ENCODE results near the gene PRSS53. TPM values are rescaled to one million over a fixed set of nuclear protein-coding genes. Genes with fewer than 3 reads are reported as not detected.

PRSS53 gene
- total RNA-seq, 1 donor from 2014 or later, result 1.6 TPM

- Histone ChIP-seq H3K4me3 (ENCODE audit: low read depth, low read length) (no peak overlapping the region), H3K27me3 (ENCODE audit: control insufficient read depth, insufficient read depth, low read length) (no peaks in the 10 kb centered on the region), H3K36me3 (ENCODE audit: control insufficient read depth, insufficient read depth, low read length) (no peaks in the 10 kb centered on the region)
- TF ChIP-seq CTCF (IDR thresholded peaks at IDR 0.05; ENCODE audit: insufficient read depth, low read length, poor library complexity, severe bottlenecking), result no peak
- DNase-seq (ENCODE audit: low read depth), result no peak
Observed at GRCh38 chr16:31099860-31100638, 11.3 kb upstream of the PRSS53 start.

- no peak for TF ChIP-seq CTCF (IDR thresholded peaks at IDR 0.05; ENCODE audit: insufficient read depth, low read length, poor library complexity, severe bottlenecking)
- Histone ChIP-seq H3K27me3 (ENCODE audit: control insufficient read depth, insufficient read depth, low read length) (no peaks in the 10 kb centered on the region), H3K4me3 (ENCODE audit: low read depth, low read length) (peak within 1 kb of the TSS; percentile 92), H3K36me3 (ENCODE audit: control insufficient read depth, insufficient read depth, low read length) (no peaks in the 10 kb centered on the region)
- peak; percentile 90 for DNase-seq (ENCODE audit: low read depth)
Observed at GRCh38 chr16:31094424-31095120, 5.8 kb upstream of the PRSS53 start, which contains the start of gene VKORC1. Gene VKORC1 (minus strand): TSS chr16:31094797. CDS start chr16:31094729, 68 bp downstream.

- Histone ChIP-seq H3K36me3 (ENCODE audit: control insufficient read depth, insufficient read depth, low read length) (no peaks in the 10 kb centered on the region), H3K27me3 (ENCODE audit: control insufficient read depth, insufficient read depth, low read length) (no peaks in the 10 kb centered on the region), H3K4me3 (ENCODE audit: low read depth, low read length) (peak overlapping the region; percentile 92)
- no peak for DNase-seq (ENCODE audit: low read depth)
- TF ChIP-seq CTCF (IDR thresholded peaks at IDR 0.05; ENCODE audit: insufficient read depth, low read length, poor library complexity, severe bottlenecking), result no peak
Observed at GRCh38 chr16:31094088-31094423, 5.3 kb upstream of the PRSS53 start.

- DNase-seq (ENCODE audit: low read depth), result no peak
Observed at GRCh38 chr16:31093132-31093703, 4.5 kb upstream of the PRSS53 start.

GRCh38 chr16:31092330-31092729, 3.6 kb upstream of the PRSS53 start:
- DNase-seq (ENCODE audit: low read depth), result no peak
- Histone ChIP-seq H3K4me3 (ENCODE audit: low read depth, low read length) (no peak overlapping the region), H3K27me3 (ENCODE audit: control insufficient read depth, insufficient read depth, low read length) (no peaks in the 10 kb centered on the region), H3K36me3 (ENCODE audit: control insufficient read depth, insufficient read depth, low read length) (no peaks in the 10 kb centered on the region)
- no peak for TF ChIP-seq CTCF (IDR thresholded peaks at IDR 0.05; ENCODE audit: insufficient read depth, low read length, poor library complexity, severe bottlenecking)

More at GRCh38 chr16:31093132-31093703, 4.5 kb upstream of the PRSS53 start:
- H3K4me3 ChIP-seq (ENCODE audit: low read depth, low read length), result peak overlapping the region; percentile 92
- no peaks in the 10 kb centered on the region for H3K27me3 ChIP-seq (ENCODE audit: control insufficient read depth, insufficient read depth, low read length)
- no peak for TF ChIP-seq CTCF (IDR thresholded peaks at IDR 0.05; ENCODE audit: insufficient read depth, low read length, poor library complexity, severe bottlenecking)
- H3K36me3 ChIP-seq (ENCODE audit: control insufficient read depth, insufficient read depth, low read length), result no peaks in the 10 kb centered on the region

Measured in kidney epithelial cell (primary cell).